Activated CD4-positive, alpha-beta T cell treated with anti-CD3 and anti-CD28 coated beads, Interleukin-2, Interleukin-4, amounts not matched to agents 100 ng/mL and 50 ng/mL, durations not matched to agents 16 hours and 8 hours (primary cell): ENCODE measurements around the gene CNIH2.
"Not testable (repeated sequence)": the region's sequence is repeated elsewhere in the genome, so short reads cannot be mapped to it uniquely, and the experiment has no call there.

ENCODE experiments used
- DNase-seq: peaks from one replicate; pipeline ENCODE4 v3.0.0-alpha.2; 2020; ENCODE audit warnings: low spot score

Gene CNIH2

DNA sequence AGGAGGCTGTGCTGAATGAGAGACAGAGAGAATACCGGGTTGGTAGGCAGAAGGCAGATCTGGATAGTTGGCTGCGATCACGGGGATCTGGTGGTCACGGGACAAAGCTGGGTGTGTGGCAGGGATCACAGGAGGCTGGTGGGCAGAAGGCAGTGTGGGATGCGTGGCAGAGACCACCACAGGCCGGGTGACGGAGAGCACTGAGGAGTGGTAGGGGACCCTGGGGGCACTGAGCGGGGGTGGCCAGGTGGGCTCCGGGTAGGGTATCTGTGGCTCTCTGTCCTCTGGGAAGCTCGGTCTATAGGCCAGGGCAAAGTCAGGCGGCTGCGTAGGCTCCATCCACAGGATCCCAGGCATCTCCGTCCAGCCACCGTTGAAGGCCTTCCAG is 37.5 kb downstream of the CNIH2 start:
- no peak for DNase-seq

DNA sequence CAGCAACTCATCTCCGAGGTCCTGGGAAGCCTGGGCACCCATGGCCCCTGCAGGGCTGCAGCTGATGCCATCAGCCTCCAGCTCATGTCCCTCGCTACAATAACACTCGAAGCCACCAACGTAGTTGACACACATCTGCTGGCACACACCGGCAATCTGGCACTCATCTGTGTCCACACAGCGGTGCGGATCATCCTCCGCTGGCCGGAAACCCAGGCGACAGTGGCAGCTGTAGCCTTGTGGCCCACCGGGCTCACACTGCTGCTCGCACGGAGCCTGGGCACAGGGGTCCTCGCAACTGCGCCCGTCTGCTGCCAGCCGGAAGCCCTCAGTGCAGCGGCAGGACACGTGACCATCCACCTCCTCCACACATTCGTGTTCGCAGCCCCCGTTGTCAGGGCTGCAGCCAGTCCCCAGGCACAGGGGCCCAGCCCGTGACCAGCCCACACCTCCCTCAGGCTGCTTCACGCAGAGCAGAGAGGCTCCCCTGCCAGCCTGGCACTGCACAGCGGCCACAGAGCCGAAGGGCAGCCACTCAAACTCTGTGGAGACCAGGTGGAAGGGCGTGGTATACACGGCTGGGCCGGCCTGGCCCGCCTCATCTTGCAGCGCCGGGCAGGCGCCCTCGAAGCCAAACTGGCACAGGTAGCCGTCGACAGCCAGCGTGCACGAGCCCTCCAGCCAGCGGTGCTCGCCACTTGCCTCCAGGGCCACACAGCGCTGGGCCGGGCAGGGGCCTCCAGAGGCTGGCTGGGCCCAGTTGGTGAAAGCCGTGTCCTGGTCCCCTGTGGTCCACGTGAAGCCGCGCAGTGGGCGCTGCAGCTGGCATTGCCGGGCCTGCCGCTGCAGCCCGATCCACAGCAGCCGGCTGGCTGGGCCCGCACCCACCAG is 38.2 kb downstream of the CNIH2 start:
- DNase-seq, result no peak

DNA sequence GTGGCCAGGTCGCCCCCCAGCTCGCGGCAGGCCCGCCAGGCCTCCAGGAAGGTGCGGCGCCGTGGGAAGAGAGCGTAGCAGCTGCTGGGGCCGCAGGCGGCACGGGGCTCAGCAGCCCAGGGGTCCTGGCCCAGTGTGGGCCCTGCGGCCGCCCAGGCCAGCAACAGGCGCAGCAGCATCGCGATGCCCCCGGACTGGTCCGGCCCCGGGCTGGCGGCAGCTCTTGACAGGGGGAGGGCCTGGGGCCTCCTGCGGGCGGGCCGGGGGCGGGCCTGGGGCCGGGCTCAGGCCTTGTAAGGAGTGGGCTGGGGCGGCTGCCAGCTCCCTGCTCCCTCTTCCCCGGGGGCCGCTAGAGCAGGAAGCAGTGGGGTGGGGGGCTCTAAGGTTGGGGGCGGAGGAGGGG is 38.9 kb downstream of the CNIH2 start, which contains the start of gene CD248:
CD248 (minus strand) TSS at position 196 of the 403 bp plus-strand sequence; CDS start at position 179, 17 bp downstream.
- no peak for DNase-seq

DNA sequence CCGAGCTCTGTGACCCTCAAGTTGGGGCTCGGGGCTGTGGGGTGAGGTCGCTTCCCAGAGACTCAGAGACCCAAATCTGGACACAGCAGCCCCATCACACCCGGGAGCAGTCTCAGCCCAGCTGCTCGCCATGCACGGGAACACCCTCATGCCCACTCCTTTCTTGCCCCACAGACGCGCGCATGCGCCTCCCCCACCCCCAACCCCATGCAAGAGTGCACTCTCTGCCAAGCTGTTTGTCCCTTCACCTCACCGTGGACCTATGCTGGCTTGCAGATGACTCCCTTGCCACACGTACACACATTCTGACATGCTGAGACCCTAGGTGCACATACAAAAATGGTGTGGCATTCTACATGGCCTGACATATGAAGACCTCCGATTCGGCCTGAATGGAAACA is 39.3 kb downstream of the CNIH2 start:
- DNase-seq, result no peak

DNA sequence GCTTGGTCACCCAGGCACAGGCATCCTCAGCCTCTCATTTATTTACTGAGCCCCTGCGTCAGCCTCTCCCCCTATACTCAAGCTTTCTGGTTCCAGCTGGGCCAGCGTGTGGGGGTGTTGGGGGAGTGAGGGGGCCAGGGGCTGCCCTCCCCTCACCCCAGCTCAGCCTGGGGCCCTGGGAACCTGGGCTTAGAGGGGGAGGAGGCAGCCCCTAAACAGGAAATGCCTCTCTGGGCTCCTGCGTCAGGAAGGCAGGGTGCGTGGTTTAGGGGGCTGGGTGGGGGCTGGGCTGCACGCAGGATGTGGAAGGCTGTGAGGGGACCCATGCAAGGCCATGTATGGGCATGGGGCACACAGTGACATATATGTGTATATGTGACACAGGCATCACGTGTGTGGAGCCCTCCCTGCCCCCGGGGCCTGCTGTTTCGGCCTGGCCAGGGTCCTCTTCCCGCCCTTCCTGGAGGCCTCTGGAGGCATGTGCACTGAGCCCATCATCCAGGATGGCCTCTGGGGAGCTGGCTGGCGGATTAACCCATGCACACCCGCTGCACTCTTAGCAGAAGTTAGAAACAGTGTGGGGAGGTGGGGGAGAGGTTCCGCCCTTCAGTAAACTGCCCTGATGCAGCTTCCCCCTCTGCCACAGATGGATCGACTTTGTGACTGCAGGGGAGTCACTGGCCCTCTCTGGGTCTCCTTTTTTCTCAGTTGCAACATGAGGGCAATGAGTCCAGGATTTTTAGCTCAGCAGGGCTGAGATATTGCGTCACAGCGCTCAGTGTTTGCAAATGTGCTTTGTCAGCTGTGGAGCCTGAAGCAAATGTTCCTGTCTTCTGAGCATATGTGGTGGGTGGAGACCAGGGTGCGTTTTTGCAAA is 40.0 kb downstream of the CNIH2 start:
- DNase-seq, result no peak

DNA sequence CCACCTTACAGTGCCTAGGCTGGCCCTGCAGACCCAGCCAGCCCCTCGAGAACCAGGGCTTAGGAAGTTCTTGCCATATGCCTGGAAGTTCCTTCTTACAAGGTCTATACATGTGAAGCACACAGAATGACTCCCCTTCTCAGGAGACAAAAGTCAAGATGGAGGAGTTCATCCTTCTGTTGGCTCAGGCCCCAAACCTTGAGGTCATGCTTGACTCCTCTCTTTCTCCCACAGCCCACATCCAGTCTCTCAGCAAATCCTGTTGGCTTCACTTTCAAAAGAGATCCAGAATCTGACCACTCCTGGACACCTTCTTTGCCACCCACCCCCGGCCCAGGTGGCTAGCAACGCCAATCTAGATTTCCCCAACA is 40.6 kb downstream of the CNIH2 start:
- DNase-seq, result no peak

DNA sequence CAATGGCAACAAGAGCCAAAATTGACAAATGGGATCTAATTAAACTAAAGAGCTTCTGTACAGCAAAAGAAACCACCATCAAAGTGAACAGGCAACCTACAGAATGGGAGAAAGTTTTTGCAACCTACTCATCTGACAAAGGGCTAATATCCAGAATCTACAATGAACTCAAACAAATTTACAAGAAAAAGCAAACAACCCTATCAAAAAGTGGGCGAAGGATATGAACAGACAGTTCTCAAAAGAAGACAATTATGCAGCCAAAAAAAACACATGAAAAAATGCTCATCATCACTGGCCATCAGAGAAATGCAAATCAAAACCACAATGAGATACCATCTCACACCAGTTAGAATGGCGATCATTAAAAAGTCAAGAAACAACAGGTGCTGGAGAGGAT is 42.3 kb downstream of the CNIH2 start:
- not testable (repeated sequence) for DNase-seq

DNA sequence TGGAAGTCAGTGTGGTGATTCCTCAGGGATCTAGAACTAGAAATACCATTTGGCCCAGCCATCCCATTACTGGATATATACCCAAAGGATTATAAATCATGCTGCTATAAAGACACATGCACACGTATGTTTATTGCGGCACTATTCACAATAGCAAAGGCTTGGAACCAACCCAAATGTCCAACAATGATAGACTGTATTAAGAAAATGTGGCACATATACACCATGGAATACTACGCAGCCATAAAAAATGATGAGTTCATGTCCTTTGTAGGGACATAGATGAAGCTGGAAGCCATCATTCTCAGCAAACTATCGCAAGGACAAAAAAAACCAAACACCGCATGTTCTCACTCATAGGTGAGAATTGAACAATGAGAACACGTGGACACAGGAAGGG is 42.8 kb downstream of the CNIH2 start:
- not testable (repeated sequence) for DNase-seq

DNA sequence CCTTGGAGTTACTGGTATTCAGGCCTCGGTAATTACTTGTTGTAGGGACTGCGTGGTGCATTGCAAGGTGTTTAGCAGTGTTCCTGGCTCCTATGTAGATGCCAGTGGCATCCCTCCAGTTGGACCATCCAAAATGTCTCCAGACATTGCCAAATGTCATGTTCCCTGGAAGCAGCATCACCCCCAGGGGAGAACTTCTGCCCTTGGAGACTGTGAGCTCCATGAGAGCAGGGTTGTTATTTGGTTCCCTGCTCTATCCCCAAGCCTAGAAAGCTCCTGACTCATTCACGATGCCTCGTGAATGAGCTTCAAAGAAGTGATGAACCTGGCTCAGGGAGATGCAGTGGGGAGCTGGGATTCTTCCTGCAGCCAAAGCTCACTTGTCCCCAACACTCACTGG is 43.6 kb downstream of the CNIH2 start:
- no peak for DNase-seq

DNA sequence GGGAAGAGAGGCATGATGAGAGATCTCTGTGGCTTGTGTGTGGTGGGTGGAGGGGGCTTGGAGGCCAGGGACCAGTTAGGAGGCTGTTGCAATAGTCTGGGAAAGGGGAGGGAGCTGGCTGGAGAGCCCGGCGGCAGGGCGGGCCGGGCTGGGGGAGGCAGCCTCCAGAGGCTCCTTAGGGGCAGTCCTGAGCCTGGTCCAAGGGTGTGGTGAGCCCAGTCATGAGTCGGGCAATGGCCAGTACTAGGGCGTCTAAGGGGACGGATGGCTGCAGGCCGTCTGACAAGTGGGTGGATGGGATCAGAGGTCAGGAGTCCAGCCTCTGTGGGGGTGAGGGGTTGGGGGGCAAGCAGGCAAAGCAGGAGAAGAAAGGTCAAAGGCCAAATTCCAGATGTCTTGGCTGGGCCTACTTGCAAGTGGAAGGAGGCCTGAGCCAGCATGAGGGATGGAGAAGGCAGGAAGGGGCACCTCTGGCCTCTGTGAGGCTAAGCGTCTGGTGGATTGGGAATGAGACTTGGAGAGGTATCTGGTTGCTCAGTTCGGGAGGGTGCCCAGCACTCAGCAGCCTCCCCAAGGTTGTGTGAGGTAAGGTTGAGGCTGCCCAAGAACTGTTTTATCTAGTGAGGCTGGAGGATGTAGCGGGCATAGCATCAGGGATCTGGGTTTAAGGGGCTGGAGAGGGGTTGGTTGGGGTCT is 44.9 kb downstream of the CNIH2 start:
- DNase-seq, result no peak

DNA sequence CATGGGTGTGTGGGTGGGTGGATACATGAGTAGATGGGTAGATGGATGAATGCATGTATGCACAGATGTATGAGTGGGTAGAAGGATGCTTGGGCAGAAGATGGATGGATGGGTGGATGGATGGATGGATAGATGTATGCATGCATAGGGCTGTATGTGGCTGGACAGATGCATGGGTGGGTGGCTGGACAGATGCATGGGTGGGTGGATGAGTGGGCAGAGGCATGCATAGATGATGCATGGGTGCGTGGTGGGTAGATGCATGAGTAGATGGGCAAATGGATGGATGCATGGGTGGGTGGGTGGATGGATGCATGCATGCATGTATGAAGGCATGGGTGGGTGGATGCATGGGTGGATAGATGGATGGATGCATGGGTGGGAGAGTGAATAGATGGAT is 45.7 kb downstream of the CNIH2 start:
- DNase-seq, result no peak

DNA sequence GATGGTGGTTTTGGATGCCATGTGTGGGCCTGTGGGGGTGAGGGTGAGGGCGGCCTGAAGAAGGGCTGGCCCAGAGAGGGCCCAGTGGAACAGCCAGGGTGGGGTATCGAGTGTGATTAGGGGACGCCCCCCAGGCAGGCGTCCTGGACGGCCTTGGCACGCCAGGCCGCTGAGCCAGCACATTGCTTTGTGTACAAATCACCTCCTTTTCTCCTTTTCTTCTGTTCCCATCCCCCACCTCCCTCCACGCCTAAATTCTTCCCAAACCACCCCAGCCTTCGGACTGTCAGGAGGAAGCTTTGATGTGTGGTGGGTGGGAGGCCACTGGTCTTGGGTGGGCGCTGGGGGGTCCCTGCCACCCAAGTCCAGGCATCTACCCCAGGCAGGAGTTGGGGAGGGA is 46.7 kb downstream of the CNIH2 start:
- no peak for DNase-seq

DNA sequence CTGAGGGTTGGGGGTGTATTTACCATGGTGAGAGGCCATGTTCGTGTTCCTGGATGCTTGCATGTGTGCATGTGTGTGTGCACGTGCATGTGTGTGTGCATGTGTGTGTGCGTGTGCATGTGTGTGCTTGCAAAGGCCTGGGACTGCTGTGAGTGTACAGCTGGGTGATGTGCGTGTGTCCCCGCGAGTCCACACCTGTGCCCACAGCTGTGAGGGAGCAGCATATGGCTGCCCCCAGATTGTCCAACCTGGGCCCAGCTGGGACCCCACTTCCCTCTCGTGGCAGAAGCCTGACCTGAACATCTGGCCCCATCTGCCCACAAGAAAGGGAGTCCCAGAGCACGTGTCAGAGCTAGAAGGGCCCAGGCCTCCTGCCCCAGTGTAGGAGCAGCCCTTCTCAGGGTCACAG is 47.3 kb downstream of the CNIH2 start:
- no peak for DNase-seq

DNA sequence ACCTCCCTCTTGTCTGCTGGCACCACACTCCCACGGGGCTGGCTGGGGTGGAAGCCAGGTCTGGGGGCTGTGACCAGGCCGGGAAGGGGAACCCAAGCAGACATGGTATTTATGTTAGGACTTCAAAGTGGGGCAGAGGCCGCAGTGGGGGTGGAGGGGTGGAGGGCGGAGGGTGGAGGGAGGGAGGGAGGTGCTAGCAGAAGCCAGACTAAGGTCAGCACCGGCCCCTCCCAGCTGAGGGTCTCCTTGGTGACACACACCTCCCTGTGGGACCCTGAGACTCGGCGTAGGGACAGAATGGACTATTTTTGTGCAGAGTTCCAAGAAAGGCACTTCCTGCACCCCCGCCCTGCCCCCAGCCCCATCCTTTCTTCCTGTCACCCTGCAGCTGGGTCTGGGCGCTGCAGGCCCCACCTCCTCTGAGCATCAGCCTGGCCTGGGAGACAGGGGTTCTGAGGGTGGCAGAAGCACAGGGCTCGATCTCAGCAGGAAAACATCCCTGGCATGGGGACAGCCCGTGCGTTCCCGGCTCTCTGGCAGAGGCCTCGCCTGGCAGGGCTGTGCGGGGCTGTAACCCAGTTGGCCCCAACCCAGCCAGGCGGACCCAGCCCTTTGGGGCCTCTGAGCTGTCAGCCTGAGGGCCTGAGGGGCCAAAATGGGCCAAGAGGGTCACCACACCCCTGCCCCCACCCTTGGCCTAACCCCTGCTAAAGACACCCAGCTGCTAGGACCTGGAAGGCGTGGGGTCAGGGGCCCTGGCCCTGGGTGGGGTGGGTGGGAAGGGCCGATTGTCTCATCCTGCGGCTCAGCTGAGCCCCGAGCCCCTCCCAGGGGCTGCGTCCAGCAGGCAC is 48.5 kb downstream of the CNIH2 start:
- DNase-seq, result no peak

DNA sequence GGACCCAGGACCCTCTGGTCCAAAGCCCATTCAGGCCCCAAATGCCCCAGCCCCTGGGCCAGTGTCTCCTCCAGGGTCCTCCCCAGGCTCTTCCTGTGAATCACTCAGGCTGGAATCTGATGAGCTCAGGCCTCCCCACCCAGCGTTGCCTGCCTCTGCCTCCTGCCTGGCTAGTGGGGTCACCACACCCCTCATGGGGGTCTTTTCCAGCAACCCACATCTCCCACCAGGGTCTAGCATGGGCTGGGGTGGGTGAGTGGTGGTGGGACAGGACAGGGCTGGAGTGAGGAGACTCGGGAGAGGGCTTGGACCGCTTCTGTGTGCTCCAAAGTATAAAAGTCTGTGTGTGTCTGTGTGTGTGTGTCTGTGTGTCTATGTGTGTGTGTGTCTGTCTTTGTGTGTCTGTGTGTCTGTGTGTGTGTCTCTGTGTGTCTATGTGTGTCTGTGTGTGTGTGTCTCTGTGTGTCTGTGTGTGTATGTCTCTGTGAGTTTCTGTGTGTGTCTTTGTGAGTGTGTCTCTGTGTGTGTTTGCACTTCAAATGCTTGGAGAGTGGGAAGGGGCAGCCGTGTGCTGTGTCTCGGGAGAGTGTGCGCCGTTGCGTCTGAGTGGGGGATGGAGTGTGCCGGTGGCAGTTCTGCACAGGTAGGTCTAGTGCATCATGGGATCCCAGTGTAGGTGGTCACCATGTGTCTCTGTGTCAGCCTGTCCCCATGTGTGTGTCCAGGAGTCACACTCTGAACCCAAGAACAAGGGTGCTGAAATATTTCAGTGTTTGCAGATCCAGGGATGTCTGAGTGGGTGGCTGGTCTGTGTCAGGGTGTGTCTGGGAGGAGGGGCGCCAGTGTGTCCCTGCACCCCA is 49.4 kb downstream of the CNIH2 start:
- DNase-seq, result no peak

DNA sequence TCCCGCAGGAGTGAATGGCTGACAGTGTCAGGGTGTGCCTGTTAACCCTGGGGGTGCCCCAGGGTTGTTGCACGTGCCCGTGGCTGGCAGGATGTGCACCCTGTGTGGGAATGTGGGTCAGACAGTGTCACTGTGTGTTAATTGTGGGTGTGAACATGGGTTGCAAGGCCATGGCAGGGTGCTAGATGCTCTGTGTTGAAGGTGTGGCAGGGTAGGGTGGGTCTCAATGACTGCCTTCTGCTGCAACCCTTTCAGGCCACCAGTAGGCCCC is 50.0 kb downstream of the CNIH2 start:
- no peak for DNase-seq

DNA sequence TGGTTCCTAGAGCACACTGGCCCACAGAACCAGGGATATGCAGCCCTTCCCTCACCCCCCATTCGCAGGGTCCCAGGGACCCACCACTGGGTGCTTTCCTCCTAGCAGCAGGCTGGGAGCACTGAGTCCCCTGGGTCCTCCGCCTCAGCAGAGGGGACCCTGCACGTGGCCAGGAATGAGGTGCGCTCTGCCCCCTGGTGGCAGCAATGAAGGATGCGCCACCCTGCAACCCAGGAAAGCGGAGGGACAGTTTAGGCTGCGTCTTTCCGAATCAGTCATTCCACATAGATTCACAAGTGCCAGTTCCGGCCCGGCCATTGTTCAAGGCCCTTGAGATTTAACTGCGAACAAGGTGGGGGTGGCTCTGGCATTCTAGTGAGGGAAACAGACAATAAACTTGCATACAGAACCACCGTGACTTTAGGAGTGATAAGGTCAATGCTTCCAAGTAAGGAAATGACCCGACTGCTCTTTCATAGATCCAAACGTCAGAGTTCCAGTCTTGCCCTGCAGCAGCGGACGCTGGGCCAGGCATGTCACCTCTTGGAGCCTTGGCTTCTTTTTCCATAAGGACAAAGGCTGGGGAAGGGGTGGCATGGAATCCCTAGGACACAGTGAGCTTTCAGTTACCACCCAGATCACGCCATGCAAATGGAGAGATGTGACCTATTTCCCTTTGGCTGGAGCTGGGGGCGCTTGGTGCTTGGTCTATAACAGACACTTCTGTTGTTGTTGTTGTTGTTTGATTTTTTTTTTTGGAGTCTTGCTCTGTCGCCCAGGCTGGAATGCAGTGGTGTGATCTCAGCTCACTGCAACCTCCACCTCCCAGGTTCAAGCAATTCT is 50.5 kb downstream of the CNIH2 start:
- DNase-seq, result peak; percentile 88

DNA sequence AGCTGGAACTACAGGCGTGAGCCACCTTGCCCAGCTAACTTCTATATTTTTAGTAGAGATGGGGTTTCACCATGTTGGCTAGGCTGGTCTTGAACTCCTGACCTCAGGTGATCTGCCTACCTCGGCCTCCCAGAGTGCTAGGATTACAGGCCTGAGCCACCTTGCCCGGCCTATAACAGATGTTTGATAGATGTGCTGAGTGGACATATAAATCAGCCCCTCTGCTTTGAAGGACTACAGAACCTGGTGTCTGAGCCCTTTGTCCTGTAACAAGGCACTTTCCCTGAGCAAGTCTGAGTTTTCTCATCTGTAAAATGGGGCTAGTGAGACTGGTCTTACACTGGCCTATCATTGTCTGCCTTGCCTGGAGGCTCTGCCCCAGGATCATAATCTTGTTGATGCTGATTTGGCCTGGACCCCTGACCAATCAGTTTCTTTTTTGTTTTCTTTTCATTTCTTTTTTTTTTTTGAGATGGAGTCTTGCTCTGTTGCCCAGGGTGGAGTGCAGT is 51.2 kb downstream of the CNIH2 start:
- no peak for DNase-seq

DNA sequence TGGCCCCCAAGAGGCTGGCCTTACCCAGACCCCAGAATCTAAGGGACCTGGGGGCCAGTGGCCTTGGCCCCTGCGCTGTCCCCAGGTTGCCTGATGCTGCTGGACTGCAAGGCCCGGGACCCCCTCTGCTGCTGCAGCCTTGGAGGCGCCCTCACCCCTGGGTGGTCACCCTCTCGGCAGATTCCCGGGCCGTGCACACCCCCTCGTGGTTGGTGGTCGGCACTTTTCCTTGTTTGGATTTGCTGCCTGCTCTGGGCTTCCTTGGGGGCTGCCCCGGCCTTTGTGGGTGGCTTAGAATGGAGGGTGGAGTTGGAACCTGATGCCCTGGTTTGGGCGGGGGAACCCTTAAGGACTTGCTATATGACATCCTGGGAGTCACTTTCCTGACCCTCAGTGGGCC is 53.0 kb downstream of the CNIH2 start:
- DNase-seq, result no peak
